Cerebellar nuclear complex (tissue), 1 donor: Measurements from ENCODE around the gene HES3.

ENCODE experiments used
- DNase-seq, 2 experiments: peaks; one replicate each; lab custom pipeline; 2025; lab: John Stamatoyannopoulos, UW

Gene HES3

GRCh38 chr1:6262555-6263420, 18.8 kb downstream of the HES3 start:
- no peak for DNase-seq

GRCh38 chr1:6263716-6264115, 19.7 kb downstream of the HES3 start:
- no peak for DNase-seq

- DNase-seq, result no peak
Observed at GRCh38 chr1:6265151-6265550, 21.2 kb downstream of the HES3 start.

- DNase-seq, result no peak
Observed at GRCh38 chr1:6266641-6267040, 22.7 kb downstream of the HES3 start.

GRCh38 chr1:6267686-6268322, 23.8 kb downstream of the HES3 start:
- no peak for DNase-seq

- DNase-seq, result no peak
Observed at GRCh38 chr1:6268415-6268814, 24.4 kb downstream of the HES3 start.

- no peak for DNase-seq
Observed at GRCh38 chr1:6269296-6269695, 25.3 kb downstream of the HES3 start.

GRCh38 chr1:6269720-6270400, 25.9 kb downstream of the HES3 start:
- no peak for DNase-seq

GRCh38 chr1:6270401-6270800, 26.4 kb downstream of the HES3 start:
- no peak for DNase-seq

- DNase-seq, result no peak
Observed at GRCh38 chr1:6271006-6271405, 27.0 kb downstream of the HES3 start.

- DNase-seq, result no peak
Observed at GRCh38 chr1:6271554-6271953, 27.6 kb downstream of the HES3 start.

- DNase-seq, result no peak
Observed at GRCh38 chr1:6272452-6272851, 28.5 kb downstream of the HES3 start.

- DNase-seq, result no peak
Observed at GRCh38 chr1:6272868-6273267, 28.9 kb downstream of the HES3 start.

GRCh38 chr1:6273380-6273891, 29.5 kb downstream of the HES3 start:
- DNase-seq, result no peak

- no peak for DNase-seq
Observed at GRCh38 chr1:6274102-6274501, 30.1 kb downstream of the HES3 start.

- no peak for DNase-seq
Observed at GRCh38 chr1:6274622-6275139, 30.7 kb downstream of the HES3 start.

- no peak for DNase-seq
Observed at GRCh38 chr1:6275826-6276782, 32.1 kb downstream of the HES3 start.

- no peak for DNase-seq
Observed at GRCh38 chr1:6276811-6277555, 33.0 kb downstream of the HES3 start.

- no peak for DNase-seq
Observed at GRCh38 chr1:6278263-6278662, 34.3 kb downstream of the HES3 start.

GRCh38 chr1:6279066-6279465, 35.1 kb downstream of the HES3 start:
- no peak for DNase-seq
